ENCODE measurements around the gene GINS1.

GRCh38 chr20:25402583-25402982 is 4.9 kb upstream of the GINS1 start:
- TF ChIP-seq TAF1 (IDR thresholded peaks at IDR 0.05; ENCODE audit: borderline replicate concordance, low read depth, low read length) = no peak
- no peak for TF ChIP-seq POLR2AphosphoS5 (IDR thresholded peaks at IDR 0.05; ENCODE audit: low read depth, low read length)
- TF ChIP-seq, protein P1, sequence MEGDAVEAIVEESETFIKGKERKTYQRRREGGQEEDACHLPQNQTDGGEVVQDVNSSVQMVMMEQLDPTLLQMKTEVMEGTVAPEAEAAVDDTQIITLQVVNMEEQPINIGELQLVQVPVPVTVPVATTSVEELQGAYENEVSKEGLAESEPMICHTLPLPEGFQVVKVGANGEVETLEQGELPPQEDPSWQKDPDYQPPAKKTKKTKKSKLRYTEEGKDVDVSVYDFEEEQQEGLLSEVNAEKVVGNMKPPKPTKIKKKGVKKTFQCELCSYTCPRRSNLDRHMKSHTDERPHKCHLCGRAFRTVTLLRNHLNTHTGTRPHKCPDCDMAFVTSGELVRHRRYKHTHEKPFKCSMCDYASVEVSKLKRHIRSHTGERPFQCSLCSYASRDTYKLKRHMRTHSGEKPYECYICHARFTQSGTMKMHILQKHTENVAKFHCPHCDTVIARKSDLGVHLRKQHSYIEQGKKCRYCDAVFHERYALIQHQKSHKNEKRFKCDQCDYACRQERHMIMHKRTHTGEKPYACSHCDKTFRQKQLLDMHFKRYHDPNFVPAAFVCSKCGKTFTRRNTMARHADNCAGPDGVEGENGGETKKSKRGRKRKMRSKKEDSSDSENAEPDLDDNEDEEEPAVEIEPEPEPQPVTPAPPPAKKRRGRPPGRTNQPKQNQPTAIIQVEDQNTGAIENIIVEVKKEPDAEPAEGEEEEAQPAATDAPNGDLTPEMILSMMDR (IDR thresholded peaks at IDR 0.05) = no peak
- no peak for TF ChIP-seq FOXM1 (IDR thresholded peaks at IDR 0.05; ENCODE audit: low read depth)
- TF ChIP-seq TEAD4 (IDR thresholded peaks at IDR 0.05; ENCODE audit: borderline replicate concordance, insufficient read depth) = no peak
- TF ChIP-seq RAD21 (IDR thresholded peaks at IDR 0.05; ENCODE audit: low read length) = no peak
- no peak for TF ChIP-seq GABPA (IDR thresholded peaks at IDR 0.05; ENCODE audit: low read depth)
- TF ChIP-seq EP300 (IDR thresholded peaks at IDR 0.05; ENCODE audit: borderline replicate concordance in 1 of 2, low read depth in 1 of 2, low read length in 1 of 2) = no peak
- no peak for TF ChIP-seq USF2 (IDR thresholded peaks at IDR 0.05; ENCODE audit: borderline replicate concordance, low read depth, low read length)
